HG03439 (cell line): Measurements from ENCODE around the gene DNAAF5.
"Not testable (repeated sequence)": the region's sequence is repeated elsewhere in the genome, so short reads cannot be mapped to it uniquely, and the experiment has no call there.

Experiments
- ATAC-seq: cut with Tn5 transposase; IDR thresholded peaks from one replicate; pipeline ENCODE4 v1.9.1; 2021; ENCODE audit warnings: mild to moderate bottlenecking, moderate library complexity; ENCODE audit not compliant: unreplicated experiment

DNAAF5 gene

GRCh38 chr7:745431-746154 is 19.1 kb downstream of the DNAAF5 start:
- no peak for ATAC-seq

- no peak for ATAC-seq
Measured at GRCh38 chr7:746155-747061, 19.9 kb downstream of the DNAAF5 start.

DNA sequence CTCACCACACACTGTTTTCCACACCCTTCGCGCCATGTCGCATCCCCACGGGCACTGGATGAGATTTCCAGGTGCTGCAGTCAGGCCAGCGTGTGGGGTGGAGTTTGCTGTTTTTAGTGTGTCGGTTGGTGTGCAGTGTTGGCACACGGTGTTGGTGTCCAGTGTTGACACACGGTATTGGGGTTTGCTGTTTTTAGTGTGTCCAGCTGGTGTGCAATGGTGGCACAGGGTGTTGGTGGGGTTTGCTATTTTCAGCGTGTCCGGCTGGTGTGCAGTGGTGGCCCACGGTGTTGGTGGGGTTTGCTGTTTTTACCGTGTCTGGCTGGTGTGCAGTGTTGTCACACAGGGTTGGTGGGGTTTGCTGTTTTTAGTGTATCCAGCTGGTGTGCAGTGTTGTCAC is 20.7 kb downstream of the DNAAF5 start:
- ATAC-seq = no peak

GRCh38 chr7:748446-748845 is 21.9 kb downstream of the DNAAF5 start:
- ATAC-seq = no peak

DNA sequence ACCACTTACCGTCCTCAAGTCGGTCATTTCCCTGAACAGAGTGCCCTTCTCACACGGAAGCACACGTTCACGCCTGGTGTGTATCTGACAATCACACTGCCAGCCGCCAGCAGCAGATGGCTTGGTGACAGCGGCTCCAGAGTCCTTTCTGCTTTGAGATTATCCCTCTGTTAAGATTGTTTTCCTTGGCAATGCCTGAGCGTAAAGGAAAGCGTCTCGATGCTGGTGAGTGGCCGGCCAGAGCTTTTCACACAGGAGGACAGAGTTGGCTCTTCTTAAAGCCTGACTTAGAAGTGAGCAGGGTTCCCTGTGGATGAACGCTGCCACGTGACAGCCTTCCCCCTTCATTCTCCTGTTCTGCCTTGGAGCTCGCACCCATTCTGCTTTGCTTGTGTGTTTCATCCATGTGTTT is 22.6 kb downstream of the DNAAF5 start:
- ATAC-seq = no peak

GRCh38 chr7:750111-750905 is 23.8 kb downstream of the DNAAF5 start:
- no peak for ATAC-seq

- ATAC-seq = no peak
Measured at GRCh38 chr7:751826-752225, 25.3 kb downstream of the DNAAF5 start.

DNA sequence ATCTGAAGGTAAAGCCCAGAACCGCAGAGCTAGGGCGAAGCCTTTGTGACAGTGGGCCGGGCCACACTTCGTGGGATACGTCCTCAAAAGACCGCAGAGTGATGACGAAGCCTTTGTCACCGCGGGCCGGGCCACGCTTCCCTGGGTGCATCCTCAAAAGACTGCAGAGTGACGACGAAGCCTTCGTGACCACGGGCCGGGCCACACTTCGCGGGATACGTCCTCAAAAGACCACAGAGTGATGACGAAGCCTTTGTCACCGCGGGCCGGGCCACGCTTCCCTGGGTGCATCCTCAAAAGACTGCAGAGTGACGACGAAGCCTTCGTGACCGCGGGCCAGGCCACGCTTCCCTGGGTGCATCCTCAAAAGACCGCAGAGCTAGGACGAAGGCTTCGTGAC is 25.8 kb downstream of the DNAAF5 start:
- ATAC-seq = not testable (repeated sequence)

- ATAC-seq = no peak
Measured at GRCh38 chr7:753190-753589, 26.7 kb downstream of the DNAAF5 start.

GRCh38 chr7:754531-755412 is 28.3 kb downstream of the DNAAF5 start:
- no peak for ATAC-seq

- no peak for ATAC-seq
Measured at GRCh38 chr7:755413-755805, 28.9 kb downstream of the DNAAF5 start.

DNA sequence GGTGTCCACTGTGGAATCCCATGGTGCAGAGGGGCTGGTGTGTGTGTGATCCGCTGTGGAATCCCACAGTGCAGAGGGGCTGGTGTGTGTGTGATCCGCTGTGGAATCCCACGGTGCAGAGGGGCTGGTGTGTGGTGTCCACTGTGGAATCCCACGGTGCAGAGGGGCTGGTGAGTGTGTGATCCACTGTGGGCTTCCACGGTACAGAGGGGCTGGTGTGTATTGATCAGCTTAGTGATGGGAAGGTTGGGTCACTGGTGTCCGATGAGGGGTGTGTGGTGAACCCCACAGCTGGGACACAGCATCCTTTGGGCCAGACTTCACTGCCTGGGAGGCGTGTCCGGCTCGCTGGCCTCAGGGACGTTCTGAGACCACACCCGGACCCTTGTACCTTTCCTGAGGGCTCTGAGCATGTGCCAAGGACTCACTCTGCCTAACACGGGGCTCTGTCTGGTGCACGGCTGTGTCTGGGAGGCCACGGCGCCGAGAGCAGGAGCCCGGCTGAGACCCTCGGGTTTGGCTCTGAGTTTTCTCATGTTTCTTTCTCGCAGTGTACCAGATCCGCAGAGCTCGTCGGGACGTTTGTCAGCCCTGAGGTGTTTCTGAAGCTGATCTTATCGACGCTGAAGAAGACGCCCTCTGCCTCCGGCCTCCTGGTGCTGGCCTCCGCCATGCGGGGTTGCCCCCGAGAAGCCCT is 29.9 kb downstream of the DNAAF5 start:
- ATAC-seq = no peak

DNA sequence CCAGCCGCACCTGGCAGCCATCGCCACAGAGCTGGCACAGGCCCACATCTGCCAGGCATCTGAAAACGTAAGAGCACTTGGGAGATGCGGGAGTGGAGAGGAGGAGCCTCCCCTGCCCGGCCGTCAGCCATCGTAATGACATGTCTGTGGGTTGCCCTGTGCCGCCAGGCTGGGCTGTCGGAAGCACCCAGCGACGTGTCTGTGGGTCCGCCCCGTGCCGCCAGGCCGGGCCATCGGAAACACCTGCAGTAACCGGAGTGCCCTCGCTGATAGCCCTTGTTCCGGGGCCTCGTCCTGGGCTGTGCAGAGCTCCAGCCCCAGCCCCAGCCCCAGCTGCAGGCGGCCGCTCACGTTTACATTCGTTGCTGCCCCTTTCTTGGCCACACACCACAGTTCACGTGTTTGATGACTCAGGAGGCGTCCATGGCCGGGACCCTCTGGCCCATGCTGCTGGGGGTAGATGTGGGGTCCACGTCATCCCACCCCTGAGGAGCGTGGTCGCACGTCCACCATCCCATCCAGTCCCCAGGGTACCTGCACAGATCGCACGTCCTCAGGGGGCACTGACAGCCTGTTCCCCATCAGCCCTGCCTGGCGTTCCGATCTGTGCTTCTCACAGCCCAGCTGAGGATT is 30.5 kb downstream of the DNAAF5 start:
- ATAC-seq = no peak

DNA sequence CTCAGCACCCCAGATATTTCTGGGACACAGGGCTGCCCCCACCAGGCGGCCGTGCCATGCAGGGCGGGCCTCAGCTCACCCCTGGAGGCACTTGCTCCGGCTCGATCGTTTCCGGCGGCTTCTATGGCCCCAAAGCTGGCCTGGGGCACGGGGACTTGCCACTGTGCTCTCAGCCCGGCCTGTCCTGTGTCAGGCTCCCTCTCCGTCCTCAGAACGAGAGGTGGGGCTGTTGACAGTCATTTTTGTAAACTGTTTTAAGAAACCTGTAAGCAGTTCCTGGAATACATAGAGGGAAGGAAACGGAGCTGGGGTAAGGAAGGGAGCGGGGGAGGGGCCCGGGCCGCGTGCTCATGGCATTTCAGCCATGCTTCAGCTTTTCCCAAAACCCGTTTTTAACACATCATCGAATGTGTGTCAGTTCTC is 31.3 kb downstream of the DNAAF5 start:
- ATAC-seq = no peak

GRCh38 chr7:759569-759968 is 33.1 kb downstream of the DNAAF5 start:
- no peak for ATAC-seq

GRCh38 chr7:760006-760405 is 33.5 kb downstream of the DNAAF5 start:
- ATAC-seq = no peak

DNA sequence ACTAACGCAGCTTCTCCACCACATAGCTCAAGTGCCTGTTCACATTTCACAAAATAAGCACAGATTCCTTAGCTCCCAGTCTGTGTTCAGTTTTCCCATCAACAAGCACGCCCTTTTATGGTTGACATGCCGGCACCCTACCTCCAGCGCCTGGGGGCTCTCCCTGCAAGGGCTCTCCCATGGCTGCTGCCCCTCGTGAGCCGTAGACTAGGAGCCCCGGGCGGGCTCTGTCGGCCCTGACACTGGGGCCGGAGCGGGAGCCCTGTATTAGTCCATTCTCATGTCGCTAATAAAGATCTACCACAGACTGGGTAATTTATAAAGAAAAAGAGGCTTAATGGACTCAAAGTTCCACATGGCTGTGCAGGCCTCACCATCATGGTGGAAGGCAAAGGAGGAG is 34.6 kb downstream of the DNAAF5 start:
- ATAC-seq = no peak

DNA sequence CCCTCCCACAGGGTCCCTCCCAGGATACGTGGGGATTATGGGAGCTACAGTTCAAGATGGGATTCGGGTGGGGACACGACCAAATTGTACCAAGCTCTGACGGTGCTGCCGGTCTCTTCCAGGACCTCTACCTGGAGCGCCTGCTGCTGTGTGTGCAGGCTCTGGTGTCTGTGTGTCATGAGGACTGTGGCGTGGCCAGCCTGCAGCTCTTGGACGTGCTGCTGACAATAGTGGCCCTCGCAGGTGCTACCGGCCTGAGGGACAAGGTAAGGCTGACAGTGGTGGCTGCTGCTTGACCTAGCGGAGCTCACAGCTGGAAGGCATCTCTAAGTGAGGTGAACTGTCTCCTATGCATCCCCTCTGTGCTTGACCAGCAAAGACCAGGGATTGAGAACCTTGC is 35.1 kb downstream of the DNAAF5 start:
- no peak for ATAC-seq

DNA sequence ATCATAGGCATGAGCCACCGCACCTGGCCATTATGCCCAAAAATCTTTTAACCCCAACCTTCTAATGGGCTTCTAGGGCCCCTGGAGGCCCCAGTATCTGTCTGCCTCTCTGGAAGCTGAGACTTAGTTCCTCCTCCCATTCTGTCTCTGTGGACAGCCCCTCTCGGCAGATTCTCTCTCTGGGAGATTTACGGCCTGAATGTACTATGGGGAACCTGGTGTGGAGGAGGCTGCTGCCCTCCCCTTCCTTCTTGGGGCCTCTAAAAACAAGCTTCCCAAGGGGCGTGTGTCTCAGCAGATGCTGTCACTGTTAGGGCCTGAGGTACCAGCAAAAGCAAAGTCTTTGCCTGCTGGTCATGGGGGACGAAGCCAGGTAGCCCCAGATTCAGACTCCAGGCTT is 36.4 kb downstream of the DNAAF5 start:
- no peak for ATAC-seq
